Measurements from ENCODE around the gene RASGRF2.
"Not testable (repeated sequence)": the region's sequence is repeated elsewhere in the genome, so short reads cannot be mapped to it uniquely, and the experiment has no call there.

The RASGRF2 gene

GRCh38 chr5:81247441-81247972 lies 287.3 kb downstream of the RASGRF2 start:
- no peak for DNase-seq

- no peak for DNase-seq
Measured at GRCh38 chr5:81249240-81249639, 289.1 kb downstream of the RASGRF2 start.

- no peak for DNase-seq
Measured at GRCh38 chr5:81250004-81250403, 289.8 kb downstream of the RASGRF2 start.

- no peak for DNase-seq
Measured at GRCh38 chr5:81251922-81252321, 291.8 kb downstream of the RASGRF2 start.

- no peak for DNase-seq
Measured at GRCh38 chr5:81252904-81253303, 292.7 kb downstream of the RASGRF2 start.

- DNase-seq, result no peak
Measured at GRCh38 chr5:81253875-81254274, 293.7 kb downstream of the RASGRF2 start.

GRCh38 chr5:81254886-81255559 lies 294.9 kb downstream of the RASGRF2 start:
- DNase-seq, result no peak

GRCh38 chr5:81256766-81257165 lies 296.6 kb downstream of the RASGRF2 start:
- DNase-seq, result no peak

- DNase-seq, result not testable (repeated sequence)
Measured at GRCh38 chr5:81262796-81263195, 302.6 kb downstream of the RASGRF2 start.

- no peak for DNase-seq
Measured at GRCh38 chr5:81265101-81265500, 304.9 kb downstream of the RASGRF2 start.

GRCh38 chr5:81268521-81269196 lies 308.5 kb downstream of the RASGRF2 start:
- DNase-seq, result no peak

GRCh38 chr5:81269751-81270393 lies 309.7 kb downstream of the RASGRF2 start:
- no peak for DNase-seq

GRCh38 chr5:81270394-81271027 lies 310.3 kb downstream of the RASGRF2 start:
- DNase-seq, result not testable (repeated sequence)
